ENCODE measurements around the gene NDUFA13. TPM values are rescaled to one million over a fixed set of nuclear protein-coding genes. Genes with fewer than 3 reads are reported as not detected.
A peak's percentile ranks its signal among the peaks of the same experiment; 100 is the strongest.

NDUFA13 gene
- polyA plus RNA-seq, 3 donors = 282 to 374 (median 324) TPM

DNA sequence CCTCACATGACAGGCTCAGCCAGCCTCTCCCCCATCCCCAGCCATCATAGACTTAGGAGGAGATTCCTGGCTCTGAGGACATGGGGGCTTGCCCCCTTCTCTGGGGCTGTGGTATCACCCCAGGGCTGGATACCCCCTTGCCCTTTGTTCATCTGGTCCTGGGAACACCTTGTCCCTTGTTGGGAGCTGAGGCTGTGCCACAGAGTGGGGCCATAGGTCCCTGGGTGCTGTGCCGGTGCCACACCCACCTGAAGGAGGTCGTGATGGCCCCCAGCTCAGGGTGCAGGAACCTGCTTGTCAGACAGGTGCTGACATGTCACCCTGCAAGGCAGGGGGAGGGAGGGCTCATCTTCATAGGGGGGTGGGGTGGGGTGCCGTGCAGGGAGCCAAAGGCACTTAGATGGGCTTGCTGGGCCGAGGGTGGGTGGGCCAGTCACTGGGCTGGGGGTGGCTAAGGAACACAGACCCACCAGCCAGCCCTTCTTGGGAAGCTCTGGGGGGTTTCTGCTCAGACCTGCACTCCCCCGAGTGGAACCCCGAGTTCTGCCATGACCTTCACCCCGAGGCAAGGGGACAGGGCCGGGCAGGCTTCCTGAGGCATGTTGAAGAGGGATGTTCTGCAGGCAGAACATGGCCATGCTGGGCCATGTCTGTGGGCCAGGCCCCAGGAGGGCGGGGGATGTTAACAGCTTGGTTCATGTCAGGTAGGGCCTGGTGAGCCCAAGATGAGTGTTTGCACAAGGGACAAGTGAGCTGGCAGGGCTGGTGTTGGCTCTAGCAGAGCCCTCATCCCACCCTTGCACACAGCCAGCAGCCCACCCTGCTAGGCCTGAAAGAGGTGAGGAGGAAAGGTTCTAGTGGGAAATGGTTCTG is 28.7 kb upstream of the NDUFA13 start:
- no peak for DNase-seq

DNA sequence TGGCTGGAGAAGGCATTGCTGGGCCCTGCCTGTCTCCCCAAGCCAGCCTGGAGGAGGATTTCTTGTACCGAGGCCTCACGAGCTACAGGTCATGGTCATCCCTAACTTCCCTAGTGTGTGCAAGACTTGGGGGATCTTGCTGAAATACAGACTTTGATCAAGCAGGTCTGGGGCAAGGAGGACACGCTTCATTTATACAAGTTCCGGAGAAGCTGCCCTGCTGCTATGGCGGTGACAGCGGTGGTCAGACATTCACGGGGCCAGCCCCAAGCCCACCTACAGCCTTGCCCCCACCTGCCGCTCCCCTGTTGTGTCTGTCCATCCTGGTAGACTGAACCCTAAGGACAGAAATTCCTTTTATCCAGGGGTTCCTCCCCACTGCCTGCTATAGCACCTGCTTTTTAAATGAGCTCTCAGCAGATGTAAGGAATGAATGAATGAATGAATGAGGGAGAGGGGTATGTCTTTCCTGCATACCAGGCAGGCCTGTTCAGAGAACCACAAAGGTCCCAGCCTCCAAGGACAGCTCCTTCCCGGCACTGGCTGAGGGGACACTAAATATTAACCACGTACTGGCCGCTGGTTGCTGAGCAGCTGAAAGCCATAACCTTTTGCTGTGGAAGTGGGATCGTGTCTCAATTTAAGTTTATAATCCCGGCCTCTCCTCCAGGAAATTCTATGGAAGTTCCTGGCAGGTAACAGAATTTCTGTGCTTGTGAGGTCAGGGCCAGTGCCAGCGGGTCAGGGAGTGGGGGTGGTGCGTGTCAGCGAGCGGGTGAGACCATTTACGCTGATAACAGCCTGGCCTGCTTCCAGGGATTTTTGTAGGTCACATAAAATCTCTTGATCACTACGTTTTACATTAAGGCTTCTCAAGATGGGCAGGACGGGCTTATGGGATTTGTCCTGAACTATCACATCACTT is 27.8 kb upstream of the NDUFA13 start:
- no peak for DNase-seq

DNA sequence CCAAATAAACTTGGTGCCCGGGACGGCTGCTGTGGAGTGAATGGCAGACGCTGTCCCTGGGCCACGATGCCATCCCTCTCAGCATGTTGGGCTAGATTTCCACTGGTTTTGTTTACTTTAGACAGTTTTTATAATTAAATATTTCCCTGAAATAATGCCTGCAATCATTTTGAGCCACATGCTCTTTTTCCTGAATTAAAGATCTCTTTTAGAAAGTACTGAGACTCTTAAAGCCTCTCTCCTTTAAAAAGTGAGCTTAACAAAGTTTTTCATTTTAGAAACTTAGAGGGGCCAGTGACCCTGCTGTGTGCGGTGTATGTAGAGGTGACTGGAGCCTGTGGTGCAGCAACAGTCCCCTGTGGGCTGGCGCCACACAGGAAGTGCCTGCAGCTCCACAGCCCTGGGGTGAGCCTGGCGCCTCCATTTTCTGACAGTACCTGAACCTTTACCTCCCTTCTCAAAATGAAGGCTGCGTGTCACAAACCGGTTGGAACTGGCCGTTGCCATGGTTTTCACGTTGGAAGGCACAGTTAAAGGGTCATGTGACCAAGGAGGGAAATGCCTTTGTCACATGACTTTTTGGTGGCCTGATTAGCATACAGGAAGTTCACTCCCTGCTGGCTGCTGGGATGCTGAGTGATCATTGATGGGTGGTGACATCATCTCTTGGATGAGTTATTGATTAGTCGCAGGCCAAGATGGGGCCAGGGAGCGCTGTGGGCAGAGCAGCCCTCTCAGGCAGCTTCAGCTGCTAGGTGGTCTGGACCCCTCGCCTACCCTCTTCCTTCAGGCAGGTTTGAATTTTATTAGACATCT is 26.9 kb upstream of the NDUFA13 start:
- peak; percentile 95 for DNase-seq

DNA sequence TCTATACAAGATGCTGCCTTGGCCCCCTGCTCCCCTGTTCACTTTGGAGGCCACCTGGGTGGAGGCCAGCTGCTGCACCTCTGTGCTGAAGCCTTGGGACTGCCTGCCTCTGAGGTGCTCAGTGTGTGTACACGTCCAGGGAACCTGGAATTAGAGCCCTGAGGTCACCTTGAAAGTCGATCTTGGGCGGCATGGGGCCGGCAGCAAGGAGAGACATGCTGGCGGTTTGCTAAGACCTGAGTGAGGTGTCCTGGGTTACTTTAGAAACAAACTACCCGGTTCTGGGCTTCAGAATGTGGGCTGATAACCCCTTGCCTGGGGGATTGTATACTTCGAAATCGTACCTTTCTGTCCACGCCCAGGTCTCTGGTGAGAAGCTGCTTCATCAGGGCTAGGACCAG is 26.2 kb upstream of the NDUFA13 start:
- no peak for DNase-seq

DNA sequence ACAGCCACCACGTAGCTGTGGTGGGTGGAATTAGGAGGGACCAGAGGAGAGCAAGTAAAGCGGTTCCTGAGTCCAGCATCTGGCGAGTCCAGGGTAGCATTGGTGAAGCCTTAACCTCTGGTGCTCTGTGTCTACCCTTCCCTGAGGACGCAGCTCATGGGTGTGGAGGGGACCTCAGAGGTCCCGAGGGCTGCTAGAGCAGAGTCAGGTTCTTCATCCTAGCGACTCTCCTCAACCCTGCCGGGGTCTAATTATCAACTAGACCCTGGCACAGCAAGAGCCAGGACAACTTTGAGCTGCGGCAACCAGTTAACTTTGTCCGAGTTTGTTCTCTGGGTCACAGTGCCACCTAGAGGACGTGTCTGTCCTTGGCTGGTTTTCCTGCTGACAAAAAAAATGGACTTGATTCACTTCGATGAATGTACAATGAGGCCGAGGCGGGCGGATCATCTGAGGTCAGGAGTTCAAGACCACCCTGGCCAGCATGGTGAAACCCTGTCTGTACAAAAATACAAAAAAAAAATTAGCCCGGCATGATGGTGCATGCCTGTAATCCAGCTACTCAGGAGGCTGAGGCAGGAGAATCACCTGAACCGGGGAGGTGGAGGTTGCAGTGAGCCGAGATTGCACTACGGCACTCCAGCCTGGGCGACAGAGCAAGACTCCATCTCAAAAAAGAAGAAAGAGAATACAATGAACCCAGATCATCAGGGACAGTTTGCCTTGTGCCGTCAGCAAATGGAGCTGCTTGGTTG is 25.6 kb upstream of the NDUFA13 start:
- peak; percentile 90 for DNase-seq

DNA sequence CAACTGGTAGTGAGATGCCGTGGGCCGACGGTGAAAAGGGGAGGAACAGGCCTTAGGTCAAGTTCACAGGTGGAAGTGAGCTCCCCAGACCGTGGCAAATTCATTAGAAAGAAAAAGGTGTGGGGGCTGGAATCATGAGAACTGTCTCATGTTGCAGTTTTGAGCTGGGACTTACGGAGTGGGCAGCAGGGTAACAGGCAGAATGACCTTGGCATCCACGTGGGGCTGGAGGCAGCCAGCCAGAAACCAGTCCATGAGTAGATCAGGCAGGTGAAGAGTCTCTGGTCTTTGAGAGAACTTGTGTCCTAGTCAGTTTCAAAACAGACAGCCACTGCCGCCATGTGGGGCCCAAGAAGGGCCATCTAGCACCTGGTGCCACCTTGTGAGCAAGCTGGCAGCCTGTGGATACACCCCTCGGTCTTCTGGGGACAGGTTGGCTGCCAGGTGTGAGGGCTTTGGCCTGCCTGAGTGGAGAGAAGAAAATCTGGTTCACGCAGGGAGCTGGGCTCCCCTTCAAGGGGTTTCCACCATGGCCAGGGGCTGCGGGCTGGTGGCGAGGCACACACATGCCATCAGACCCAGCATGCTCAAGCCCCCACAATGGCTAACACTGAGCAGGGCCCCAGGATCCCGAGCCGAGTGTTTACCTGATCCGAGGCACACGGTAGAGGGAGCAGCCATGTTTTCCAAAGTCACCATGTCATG is 24.6 kb upstream of the NDUFA13 start:
- no peak for DNase-seq

DNA sequence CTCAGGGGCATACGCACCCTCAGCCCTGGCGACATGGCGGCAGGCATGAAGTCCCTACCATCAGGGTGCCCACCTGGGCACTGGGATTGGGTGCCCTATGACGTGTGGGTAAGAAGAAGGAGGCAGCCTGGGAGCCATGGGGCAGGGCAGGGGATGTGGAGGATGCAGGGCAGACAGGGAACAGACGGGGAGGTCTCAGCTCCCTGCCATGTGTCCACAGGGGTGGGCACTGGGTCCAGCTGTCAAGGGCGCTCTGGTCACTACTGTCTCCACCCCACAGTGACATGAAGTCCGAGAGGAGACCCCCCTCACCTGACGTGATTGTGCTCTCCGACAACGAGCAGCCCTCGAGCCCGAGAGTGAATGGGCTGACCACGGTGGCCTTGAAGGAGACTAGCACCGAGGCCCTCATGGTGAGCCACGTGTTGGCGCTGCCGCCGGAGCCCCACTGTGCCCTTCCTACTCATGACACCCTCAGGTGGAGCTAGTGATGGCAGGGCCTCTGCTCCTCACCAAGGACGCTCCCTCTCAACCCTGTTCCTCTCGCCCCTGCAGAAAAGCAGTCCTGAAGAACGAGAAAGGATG is 23.9 kb upstream of the NDUFA13 start:
- DNase-seq = no peak

DNA sequence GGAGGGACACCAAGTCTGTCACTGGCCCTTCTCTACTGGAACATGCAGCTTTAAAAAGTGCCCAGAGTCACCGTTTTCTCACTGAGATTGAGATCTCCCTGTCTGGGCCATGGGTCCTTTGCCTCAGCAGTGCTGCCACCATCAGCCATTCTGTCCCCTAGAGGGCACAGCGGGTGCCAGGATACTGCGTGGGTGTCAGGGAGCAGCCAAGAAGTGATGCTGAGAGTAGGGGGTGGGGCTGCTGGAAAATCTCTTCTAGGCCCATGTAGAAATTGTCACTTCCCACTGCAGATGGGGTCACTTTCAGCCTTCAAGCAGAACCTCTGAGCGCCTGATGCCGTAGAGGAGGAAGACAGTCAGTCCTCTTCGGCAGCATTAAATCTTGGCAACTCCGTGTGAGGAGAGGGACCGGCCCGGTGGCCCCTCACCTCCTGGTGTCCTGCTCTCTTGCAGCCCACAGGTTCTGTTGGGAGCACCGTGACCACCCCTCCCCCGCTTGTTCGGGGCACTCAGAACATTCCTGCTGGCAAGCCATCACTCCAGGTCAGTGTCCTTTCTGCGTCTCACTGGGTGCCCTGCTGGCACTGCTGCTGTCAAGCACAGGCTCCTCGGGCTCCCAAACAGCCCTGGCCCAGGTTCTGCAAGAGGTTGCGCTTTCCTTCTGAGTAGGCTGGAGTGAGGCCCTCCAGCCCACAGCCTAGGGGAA is 22.0 kb upstream of the NDUFA13 start:
- no peak for DNase-seq

DNA sequence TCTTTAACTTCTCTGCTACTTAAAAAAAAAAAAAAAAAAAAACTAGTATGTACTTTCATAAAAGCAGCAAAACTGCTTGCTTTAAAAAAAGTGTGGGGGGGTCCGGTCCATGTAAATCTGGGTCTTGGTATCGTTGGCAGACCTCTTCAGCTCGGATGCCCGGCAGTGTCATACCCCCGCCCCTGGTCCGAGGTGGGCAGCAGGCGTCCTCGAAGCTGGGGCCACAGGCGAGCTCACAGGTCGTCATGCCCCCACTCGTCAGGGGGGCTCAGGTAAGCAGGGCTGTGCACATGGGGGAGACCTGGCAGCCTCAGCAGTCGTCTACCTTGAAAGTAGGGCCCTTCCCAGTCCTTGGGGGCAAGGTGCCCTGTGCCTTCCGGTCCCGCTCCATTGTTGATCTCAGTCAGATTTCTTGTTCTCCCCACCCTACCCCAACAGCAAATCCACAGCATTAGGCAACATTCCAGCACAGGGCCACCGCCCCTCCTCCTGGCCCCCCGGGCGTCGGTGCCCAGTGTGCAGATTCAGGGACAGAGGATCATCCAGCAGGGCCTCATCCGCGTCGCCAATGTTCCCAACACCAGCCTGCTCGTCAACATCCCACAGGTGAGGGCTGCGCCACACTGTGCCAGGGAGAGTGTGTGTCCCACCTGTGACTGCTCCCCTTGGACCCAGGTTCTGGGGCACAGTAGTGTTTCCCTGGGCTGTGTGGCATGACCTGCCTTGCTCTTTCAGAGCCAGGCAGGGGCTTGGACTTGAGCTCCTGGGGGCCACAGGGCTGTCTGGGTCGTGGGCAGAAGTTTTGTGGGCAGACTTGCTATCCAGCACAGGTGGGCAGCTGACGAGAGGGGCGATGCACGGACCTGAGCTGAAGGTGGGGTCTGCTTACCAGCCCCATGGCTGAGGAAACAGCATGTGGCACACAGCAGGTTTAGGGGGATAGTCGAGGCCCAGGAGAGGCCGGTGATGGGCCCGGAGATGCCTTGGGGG is 20.1 kb upstream of the NDUFA13 start:
- DNase-seq = no peak

DNA sequence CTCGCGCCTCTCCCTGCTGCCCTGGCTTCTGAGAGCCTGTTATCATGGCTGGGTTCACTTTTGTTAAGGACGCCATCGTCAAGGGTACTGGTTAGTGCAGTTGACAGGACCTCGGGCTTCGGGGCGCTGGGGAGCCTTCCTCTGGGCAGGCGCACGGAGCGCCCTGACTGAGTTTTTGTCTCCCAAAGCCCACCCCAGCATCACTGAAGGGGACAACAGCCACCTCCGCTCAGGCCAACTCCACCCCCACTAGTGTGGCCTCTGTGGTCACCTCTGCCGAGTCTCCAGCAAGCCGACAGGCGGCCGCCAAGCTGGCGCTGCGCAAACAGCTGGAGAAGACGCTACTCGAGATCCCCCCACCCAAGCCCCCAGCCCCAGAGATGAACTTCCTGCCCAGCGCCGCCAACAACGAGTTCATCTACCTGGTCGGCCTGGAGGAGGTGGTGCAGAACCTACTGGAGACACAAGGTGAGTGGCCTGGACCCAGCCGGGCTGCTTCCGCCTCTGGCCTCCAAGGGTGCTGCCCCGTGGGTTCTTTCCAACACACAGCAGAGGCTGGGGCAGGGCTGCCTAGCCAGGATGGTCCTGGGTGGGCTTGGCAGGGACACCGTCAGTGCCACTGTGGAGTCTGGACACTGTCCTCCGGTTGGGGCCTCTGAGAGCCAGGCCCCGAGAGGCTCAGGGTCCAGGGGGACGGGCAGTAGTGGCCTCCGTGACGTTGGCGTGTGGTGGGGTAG is 17.6 kb upstream of the NDUFA13 start:
- DNase-seq = no peak

DNA sequence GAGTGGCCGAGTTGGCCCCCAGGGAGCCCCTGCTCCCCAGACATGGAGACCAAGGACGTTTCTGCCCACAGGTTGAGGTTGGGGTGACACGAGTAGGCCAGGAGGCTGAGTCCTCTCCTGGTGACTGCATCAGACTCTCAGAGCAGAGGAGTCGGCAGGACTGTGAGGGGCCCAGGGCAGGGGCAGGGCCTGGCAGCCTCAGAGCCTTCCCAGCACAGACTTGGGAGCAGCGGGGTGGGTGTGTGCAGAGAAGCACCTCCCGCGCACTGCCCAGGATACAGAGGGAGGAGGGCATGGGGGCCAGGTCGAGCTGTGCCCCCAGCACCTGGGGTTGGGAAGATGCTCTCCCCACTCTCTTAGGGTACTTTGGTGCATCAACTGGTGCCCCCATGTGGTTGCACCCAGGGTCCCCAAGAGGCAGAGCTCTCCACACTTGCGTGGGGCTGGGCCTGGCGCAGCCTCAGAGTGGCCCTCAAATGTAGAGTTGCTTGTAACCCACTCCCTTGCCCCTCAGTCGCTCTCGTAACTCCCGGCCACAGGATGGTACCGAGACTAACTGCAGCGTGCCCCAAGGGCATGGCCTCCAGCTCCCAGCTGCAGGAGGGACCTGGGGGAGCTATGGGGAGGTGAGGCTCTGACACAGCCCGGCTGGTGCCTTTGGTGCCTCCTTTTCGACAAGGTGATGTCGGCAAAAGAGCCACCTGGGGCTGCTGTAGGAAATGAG is 16.6 kb upstream of the NDUFA13 start:
- no peak for DNase-seq

DNA sequence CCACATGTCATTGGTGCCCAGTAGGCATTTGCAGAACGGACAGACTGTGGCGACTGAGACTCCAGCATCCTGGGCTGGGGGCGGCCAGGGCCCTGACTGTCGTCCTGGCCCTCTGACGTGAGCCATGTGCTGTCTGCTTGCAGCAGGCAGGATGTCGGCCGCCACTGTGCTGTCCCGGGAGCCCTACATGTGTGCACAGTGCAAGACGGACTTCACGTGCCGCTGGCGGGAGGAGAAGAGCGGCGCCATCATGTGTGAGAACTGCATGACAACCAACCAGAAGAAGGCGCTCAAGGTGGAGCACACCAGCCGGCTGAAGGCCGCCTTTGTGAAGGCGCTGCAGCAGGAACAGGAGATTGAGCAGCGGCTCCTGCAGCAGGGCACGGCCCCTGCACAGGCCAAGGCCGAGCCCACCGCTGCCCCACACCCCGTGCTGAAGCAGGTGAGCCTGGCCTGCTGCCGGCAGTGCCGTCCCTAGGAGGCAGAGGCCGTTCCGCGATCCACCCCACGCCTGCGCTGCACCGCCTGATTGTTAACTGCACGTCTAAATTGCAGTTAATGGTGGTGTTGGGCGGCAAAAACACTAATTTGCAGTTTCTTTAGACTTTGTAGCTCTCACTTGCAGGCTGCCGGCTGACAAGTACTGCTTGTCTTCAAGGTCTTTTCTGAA is 14.9 kb upstream of the NDUFA13 start:
- no peak for DNase-seq

DNA sequence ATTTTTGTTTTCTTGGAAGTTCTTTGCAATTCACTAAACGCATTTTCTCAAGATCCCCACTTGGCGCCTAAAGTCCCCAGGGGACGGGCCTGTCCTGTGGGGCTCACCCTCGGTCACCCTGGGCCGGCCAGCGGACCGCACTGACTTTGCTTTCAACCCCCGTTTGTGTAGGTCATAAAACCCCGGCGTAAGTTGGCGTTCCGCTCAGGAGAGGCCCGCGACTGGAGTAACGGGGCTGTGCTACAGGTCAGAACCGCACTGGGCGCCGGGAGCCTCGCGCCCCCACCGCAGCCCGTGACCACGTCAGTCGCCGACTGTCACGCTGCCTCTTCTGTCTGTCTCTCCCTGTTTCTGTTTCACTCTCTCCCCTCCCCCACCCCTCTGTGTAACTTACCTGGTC is 14.2 kb upstream of the NDUFA13 start:
- DNase-seq = no peak

DNA sequence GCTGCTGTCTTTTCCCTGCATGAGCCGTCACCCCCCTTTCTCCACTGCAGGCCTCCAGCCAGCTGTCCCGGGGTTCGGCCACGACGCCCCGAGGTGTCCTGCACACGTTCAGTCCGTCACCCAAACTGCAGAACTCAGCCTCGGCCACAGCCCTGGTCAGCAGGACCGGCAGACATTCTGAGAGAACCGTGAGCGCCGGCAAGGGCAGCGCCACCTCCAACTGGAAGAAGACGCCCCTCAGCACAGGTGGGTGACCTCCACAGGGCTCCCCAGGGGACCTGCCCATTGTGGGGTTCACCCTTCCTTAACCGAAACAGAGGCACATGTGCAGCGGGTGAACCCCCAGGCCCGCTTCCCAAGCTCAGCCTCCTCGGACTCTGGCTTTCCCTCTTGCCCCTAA is 13.7 kb upstream of the NDUFA13 start:
- DNase-seq = no peak

DNA sequence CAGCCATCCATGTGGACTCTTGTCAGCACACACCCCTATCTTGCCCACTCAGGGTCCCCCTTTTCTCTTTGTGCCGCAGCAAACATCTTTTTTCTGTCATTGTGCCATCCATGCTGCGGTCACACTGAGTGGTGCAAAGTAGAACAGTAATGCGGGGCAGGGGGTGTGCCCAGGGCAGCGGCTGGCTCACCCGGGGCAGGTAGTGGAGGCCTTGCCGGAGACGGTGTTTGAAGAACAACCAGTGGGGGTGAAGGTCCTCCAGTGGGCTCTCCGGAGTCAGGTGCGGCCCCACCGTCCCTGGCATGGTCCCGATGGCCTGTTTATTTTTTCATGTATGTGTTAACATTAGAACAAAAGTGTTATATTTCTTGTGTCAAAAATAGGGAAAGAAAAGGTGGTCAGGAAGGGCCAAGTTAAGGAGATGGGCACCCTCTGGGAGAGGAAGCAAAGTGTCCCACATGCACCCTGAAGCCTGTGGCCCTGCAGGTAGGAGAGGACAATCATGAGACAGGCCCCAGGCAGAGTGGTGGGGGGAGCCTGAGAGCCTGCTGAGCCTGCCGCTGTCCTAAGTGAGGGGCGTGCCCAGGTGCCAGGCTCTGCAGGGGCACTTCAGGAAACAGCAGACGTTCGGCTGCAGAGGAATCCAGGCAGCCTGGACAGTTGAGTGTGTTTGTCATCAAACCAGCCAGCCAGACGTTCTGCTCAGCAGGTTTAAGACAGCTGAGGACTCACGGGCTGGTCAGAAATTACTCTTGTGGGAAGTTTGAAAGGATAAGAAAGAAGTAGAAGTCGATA is 13.0 kb upstream of the NDUFA13 start:
- no peak for DNase-seq

All from renal pelvis (tissue), 4 donors.